ENCODE measurements around the gene TUBGCP2. TPM values are rescaled to one million over a fixed set of nuclear protein-coding genes. Genes with fewer than 3 reads are reported as not detected.
"Not testable (repeated sequence)": the region's sequence is repeated elsewhere in the genome, so short reads cannot be mapped to it uniquely, and the experiment has no call there.

Gene TUBGCP2
- total and polyA plus RNA-seq, 2 experiments from 2014 or later = 39.7 to 53.9 TPM

- Histone ChIP-seq H3K27me3 (replicated peaks; ENCODE audit: insufficient read depth) (no peaks in the 10 kb centered on the region), H3K79me2 (ENCODE audit: insufficient read depth) (no peaks in the 10 kb centered on the region), H4K20me1 (ENCODE audit: insufficient read depth) (no peaks in the 10 kb centered on the region), H3K9me3 (ENCODE audit: low read depth) (no peaks in the 10 kb centered on the region), H3K27ac (no peak overlapping the region), H2AFZ (no peak overlapping the region), H3K36me3 (ENCODE audit: low read depth) (no peaks in the 10 kb centered on the region), H3K4me1 (ENCODE audit: insufficient read depth) (no peaks in the 10 kb centered on the region), H3K4me3 (no peak overlapping the region), H3K9ac (no peak overlapping the region), H3F3A (ENCODE audit: insufficient read depth) (no peaks in the 10 kb centered on the region), H3K4me2 (ENCODE audit: unreplicated experiment) (no peak overlapping the region), H3K9me2 (ENCODE audit: insufficient read depth) (no peaks in the 10 kb centered on the region)
- no peak for DNase-seq
- in situ Hi-C loops (cut with MboI) = no loop called here
- 80 to 89% methylated on average over 14 to 21 of the region's 22 CpGs for WGBS, 2 experiments (ENCODE audit: low coverage in 1 of 2, low lambda C conversion rate in 2 of 2, missing lambda C conversion rate in 2 of 2)
- TF ChIP-seq EZH2 (IDR thresholded peaks at IDR 0.05; ENCODE audit: insufficient read depth, poor library complexity, severe bottlenecking) (no peak), EZH2phosphoT487 (IDR thresholded peaks at IDR 0.05; ENCODE audit: insufficient read depth, low read depth) (no peak)
Measured at GRCh38 chr10:133268532-133268931, 40.1 kb downstream of the TUBGCP2 start.

- no peaks in the 10 kb centered on the region for H3K9me2 ChIP-seq (ENCODE audit: insufficient read depth)
- WGBS, 2 experiments (ENCODE audit: low coverage in 1 of 2, low lambda C conversion rate in 2 of 2, missing lambda C conversion rate in 2 of 2) = 95% methylated on average over 18 to 22 of the region's 22 CpGs
- H3K27me3 ChIP-seq (replicated peaks; ENCODE audit: insufficient read depth) = no peaks in the 10 kb centered on the region
- no peak overlapping the region for H3K4me3 ChIP-seq
- TF ChIP-seq EZH2 (IDR thresholded peaks at IDR 0.05; ENCODE audit: insufficient read depth, poor library complexity, severe bottlenecking) = no peak
- no peak for TF ChIP-seq EZH2phosphoT487 (IDR thresholded peaks at IDR 0.05; ENCODE audit: insufficient read depth, low read depth)
- H3K9me3 ChIP-seq (ENCODE audit: low read depth) = no peaks in the 10 kb centered on the region
- no peak overlapping the region for H3K9ac ChIP-seq
- no peaks in the 10 kb centered on the region for H3F3A ChIP-seq (ENCODE audit: insufficient read depth)
- H3K79me2 ChIP-seq (ENCODE audit: insufficient read depth) = no peaks in the 10 kb centered on the region
- H3K4me1 ChIP-seq (ENCODE audit: insufficient read depth) = no peaks in the 10 kb centered on the region
- H2AFZ ChIP-seq = no peak overlapping the region
- in situ Hi-C loops (cut with MboI) = no loop called here
- H4K20me1 ChIP-seq (ENCODE audit: insufficient read depth) = no peaks in the 10 kb centered on the region
- DNase-seq = no peak
- no peak overlapping the region for H3K27ac ChIP-seq
- H3K4me2 ChIP-seq (ENCODE audit: unreplicated experiment) = no peak overlapping the region
- no peaks in the 10 kb centered on the region for H3K36me3 ChIP-seq (ENCODE audit: low read depth)
Measured at GRCh38 chr10:133267829-133268228, 40.8 kb downstream of the TUBGCP2 start.

GRCh38 chr10:133267293-133267692, 41.4 kb downstream of the TUBGCP2 start:
- no peak for DNase-seq
- TF ChIP-seq EZH2 (IDR thresholded peaks at IDR 0.05; ENCODE audit: insufficient read depth, poor library complexity, severe bottlenecking) = no peak
- TF ChIP-seq EZH2phosphoT487 (IDR thresholded peaks at IDR 0.05; ENCODE audit: insufficient read depth, low read depth) = no peak
- Histone ChIP-seq H3K9ac (no peak overlapping the region), H4K20me1 (ENCODE audit: insufficient read depth) (no peaks in the 10 kb centered on the region), H3K79me2 (ENCODE audit: insufficient read depth) (no peaks in the 10 kb centered on the region), H3K4me3 (no peak overlapping the region), H3K4me2 (ENCODE audit: unreplicated experiment) (no peak overlapping the region), H3K9me2 (ENCODE audit: insufficient read depth) (no peaks in the 10 kb centered on the region), H3K9me3 (ENCODE audit: low read depth) (no peaks in the 10 kb centered on the region), H3K36me3 (ENCODE audit: low read depth) (no peaks in the 10 kb centered on the region), H3F3A (ENCODE audit: insufficient read depth) (no peaks in the 10 kb centered on the region), H3K4me1 (ENCODE audit: insufficient read depth) (no peaks in the 10 kb centered on the region), H3K27ac (no peak overlapping the region), H3K27me3 (replicated peaks; ENCODE audit: insufficient read depth) (no peaks in the 10 kb centered on the region), H2AFZ (no peak overlapping the region)
- in situ Hi-C loops (cut with MboI) = no loop called here
- WGBS, 2 experiments (ENCODE audit: low coverage in 1 of 2, low lambda C conversion rate in 2 of 2, missing lambda C conversion rate in 2 of 2) = 70 to 72% methylated on average over 9 to 14 of the region's 14 CpGs

- no peaks in the 10 kb centered on the region for H3K79me2 ChIP-seq (ENCODE audit: insufficient read depth)
- no peaks in the 10 kb centered on the region for H4K20me1 ChIP-seq (ENCODE audit: insufficient read depth)
- no peaks in the 10 kb centered on the region for H3K9me3 ChIP-seq (ENCODE audit: low read depth)
- WGBS, 2 experiments (ENCODE audit: low coverage in 1 of 2, low lambda C conversion rate in 2 of 2, missing lambda C conversion rate in 2 of 2) = 72 to 76% methylated on average over 21 of the region's 21 CpGs
- H3K4me3 ChIP-seq = no peak overlapping the region
- H3K27me3 ChIP-seq (replicated peaks; ENCODE audit: insufficient read depth) = no peaks in the 10 kb centered on the region
- no peak overlapping the region for H2AFZ ChIP-seq
- H3K36me3 ChIP-seq (ENCODE audit: low read depth) = no peaks in the 10 kb centered on the region
- H3K4me2 ChIP-seq (ENCODE audit: unreplicated experiment) = no peak overlapping the region
- no peaks in the 10 kb centered on the region; the same call in 1 of the 2 replicates for H3K4me1 ChIP-seq (ENCODE audit: insufficient read depth)
- no peaks in the 10 kb centered on the region for H3K9me2 ChIP-seq (ENCODE audit: insufficient read depth)
- DNase-seq = no peak
- no peak overlapping the region for H3K27ac ChIP-seq
- no peak overlapping the region for H3K9ac ChIP-seq
- H3F3A ChIP-seq (ENCODE audit: insufficient read depth) = no peaks in the 10 kb centered on the region
- in situ Hi-C loops (cut with MboI) = no loop called here
- TF ChIP-seq EZH2phosphoT487 (IDR thresholded peaks at IDR 0.05; ENCODE audit: insufficient read depth, low read depth) (no peak), EZH2 (IDR thresholded peaks at IDR 0.05; ENCODE audit: insufficient read depth, poor library complexity, severe bottlenecking) (no peak)
Measured at GRCh38 chr10:133266056-133266795, 42.4 kb downstream of the TUBGCP2 start.

GRCh38 chr10:133265052-133265451, 43.6 kb downstream of the TUBGCP2 start:
- H3K9ac ChIP-seq; H3K9me2 ChIP-seq (ENCODE audit: insufficient read depth); in situ Hi-C loops (cut with MboI); DNase-seq; H4K20me1 ChIP-seq (ENCODE audit: insufficient read depth); H3K79me2 ChIP-seq (ENCODE audit: insufficient read depth); H3K36me3 ChIP-seq (ENCODE audit: low read depth); H3K9me3 ChIP-seq (ENCODE audit: low read depth); H3F3A ChIP-seq (ENCODE audit: insufficient read depth); H3K4me2 ChIP-seq (ENCODE audit: unreplicated experiment); H3K27me3 ChIP-seq (replicated peaks; ENCODE audit: insufficient read depth); H2AFZ ChIP-seq; H3K4me3 ChIP-seq; H3K27ac ChIP-seq; H3K4me1 ChIP-seq (ENCODE audit: insufficient read depth): not testable (repeated sequence)
- 77 to 96% methylated on average over 3 to 10 of the region's 10 CpGs for WGBS, 2 experiments (ENCODE audit: low coverage in 1 of 2, low lambda C conversion rate in 2 of 2, missing lambda C conversion rate in 2 of 2)

All from GM23248 (cell line).